ENCODE data around the gene IPO4.

The IPO4 gene

GRCh38 chr14:24160499-24160849, 28.1 kb downstream of the IPO4 start:
- no peak for TF ChIP-seq CTCF (conservative IDR thresholded peaks at IDR 0.05)
- H3K27ac ChIP-seq = peak overlapping the region; percentile 62

GRCh38 chr14:24159777-24160498, 28.7 kb downstream of the IPO4 start:
- no peak for TF ChIP-seq CTCF (conservative IDR thresholded peaks at IDR 0.05)
- H3K27ac ChIP-seq = peak overlapping the region; percentile 62

GRCh38 chr14:24157331-24157730, 31.3 kb downstream of the IPO4 start:
- no peak for TF ChIP-seq CTCF (conservative IDR thresholded peaks at IDR 0.05)
- no peak overlapping the region for H3K27ac ChIP-seq

GRCh38 chr14:24156840-24157239, 31.8 kb downstream of the IPO4 start:
- TF ChIP-seq CTCF (conservative IDR thresholded peaks at IDR 0.05) = no peak
- no peak overlapping the region for H3K27ac ChIP-seq

GRCh38 chr14:24155100-24155499, 33.5 kb downstream of the IPO4 start:
- H3K27ac ChIP-seq = no peak overlapping the region
- TF ChIP-seq CTCF (conservative IDR thresholded peaks at IDR 0.05) = no peak

GRCh38 chr14:24151404-24152080, 37.1 kb downstream of the IPO4 start:
- H3K27ac ChIP-seq = no peak overlapping the region
- no peak for TF ChIP-seq CTCF (conservative IDR thresholded peaks at IDR 0.05)

GRCh38 chr14:24150993-24151392, 37.6 kb downstream of the IPO4 start:
- no peak overlapping the region for H3K27ac ChIP-seq
- TF ChIP-seq CTCF (conservative IDR thresholded peaks at IDR 0.05) = no peak
